Limb (tissue), 2 donors: ENCODE results near the gene UBE2I.
"Not testable (repeated sequence)": the region's sequence is repeated elsewhere in the genome, so short reads cannot be mapped to it uniquely, and the experiment has no call there.

Experiments used
- DNase-seq, 2 donors: peaks; one replicate each; pipeline ENCODE4 v3.0.0-alpha.2; 2016; ENCODE audit errors: extremely low spot score in 2 of 2

The UBE2I gene

GRCh38 chr16:1328961-1329360 lies 19.5 kb downstream of the UBE2I start:
- DNase-seq = not testable (repeated sequence)

- no peak for DNase-seq
Observed at GRCh38 chr16:1330260-1330914, 21.0 kb downstream of the UBE2I start.

- no peak for DNase-seq
Observed at GRCh38 chr16:1330931-1331711, 21.7 kb downstream of the UBE2I start.

GRCh38 chr16:1331712-1332617 lies 22.5 kb downstream of the UBE2I start:
- no peak for DNase-seq

- DNase-seq = no peak
Observed at GRCh38 chr16:1332618-1333148, 23.2 kb downstream of the UBE2I start.

- peak in 1 of 2 donors; percentile 69 for DNase-seq
Observed at GRCh38 chr16:1333149-1333812, 23.8 kb downstream of the UBE2I start, which contains the start of gene BAIAP3. BAIAP3 (plus strand) TSS chr16:1333645; CDS start chr16:1338550, 4,905 bp downstream.

GRCh38 chr16:1333854-1334700 lies 24.6 kb downstream of the UBE2I start:
- DNase-seq = no peak

GRCh38 chr16:1334739-1335138 lies 25.3 kb downstream of the UBE2I start:
- no peak for DNase-seq

GRCh38 chr16:1335211-1335971 lies 26.0 kb downstream of the UBE2I start:
- DNase-seq = no peak

- peak in 1 of 2 donors; percentile 78 for DNase-seq
Observed at GRCh38 chr16:1335996-1336395, 26.6 kb downstream of the UBE2I start.

- no peak for DNase-seq
Observed at GRCh38 chr16:1336619-1337018, 27.2 kb downstream of the UBE2I start.

GRCh38 chr16:1337486-1337885 lies 28.1 kb downstream of the UBE2I start:
- no peak for DNase-seq

GRCh38 chr16:1338119-1338730 lies 28.8 kb downstream of the UBE2I start:
- DNase-seq = no peak

GRCh38 chr16:1338855-1339675 lies 29.6 kb downstream of the UBE2I start:
- no peak for DNase-seq

GRCh38 chr16:1340730-1341494 lies 31.5 kb downstream of the UBE2I start:
- DNase-seq = no peak

- no peak for DNase-seq
Observed at GRCh38 chr16:1341495-1342420, 32.3 kb downstream of the UBE2I start.
